Liver (tissue), 9 donors: ENCODE results near the gene MST1. TPM values are rescaled to one million over a fixed set of nuclear protein-coding genes. Genes with fewer than 3 reads are reported as not detected.
A peak's percentile ranks its signal among the peaks of the same experiment; 100 is the strongest.

ENCODE experiments used
- DNase-seq: peaks from one replicate; pipeline ENCODE4 v3.0.0-alpha.2; 2017; ENCODE audit warnings: low spot score
- H3K27ac ChIP-seq, 2 donors: one replicate each; pipeline ENCODE4 v1.7.0; 2013; ENCODE audit warnings: inconsistent platforms in 2 of 2, low read length in 2 of 2, control low read depth in 1 of 2, low read depth in 1 of 2, mild to moderate bottlenecking in 1 of 2
- H3K27me3 ChIP-seq, 4 donors: one replicate each; pipeline versions ENCODE4 v1.6.1 to v1.7.0; 2013; ENCODE audit warnings: low read length in 3 of 4, inconsistent platforms in 1 of 4, mild to moderate bottlenecking in 1 of 4, moderate library complexity in 1 of 4; ENCODE audit not compliant: control insufficient read depth in 4 of 4, insufficient read depth in 4 of 4
- H3K36me3 ChIP-seq, 4 donors: one replicate each; pipeline versions ENCODE4 v1.6.1 to v1.7.0; 2013; ENCODE audit warnings: low read length in 3 of 4, mild to moderate bottlenecking in 3 of 4, low read depth in 1 of 4, moderate library complexity in 1 of 4; ENCODE audit not compliant: control insufficient read depth in 4 of 4, insufficient read depth in 3 of 4
- H3K4me1 ChIP-seq, 4 donors: one replicate each; pipeline versions ENCODE4 v1.6.1 to v1.7.0; 2013; ENCODE audit warnings: low read length in 3 of 4, mild to moderate bottlenecking in 3 of 4, moderate library complexity in 1 of 4; ENCODE audit not compliant: control insufficient read depth in 4 of 4, insufficient read depth in 4 of 4
- H3K4me3 ChIP-seq, 3 donors: one replicate each; pipeline versions ENCODE4 v1.6.1 to v1.7.0; 2013; ENCODE audit warnings: low read length in 3 of 3, control low read depth in 1 of 3, low read depth in 1 of 3, mild to moderate bottlenecking in 1 of 3
- H3K9ac ChIP-seq, 2 donors: one replicate each; pipeline ENCODE4 v1.7.0; 2013; ENCODE audit warnings: low read length in 2 of 2, mild to moderate bottlenecking in 2 of 2, moderate library complexity in 2 of 2, control low read depth in 1 of 2, low read depth in 1 of 2
- H3K9me3 ChIP-seq, 4 donors: one replicate each; pipeline versions ENCODE4 v1.6.1 to v1.7.0; 2013; ENCODE audit warnings: low read length in 3 of 4; ENCODE audit not compliant: control insufficient read depth in 4 of 4
- ATF3 ChIP-seq: IDR thresholded peaks from 2 replicates; pipeline ENCODE4 v1.6.1; 2016; ENCODE audit warnings: antibody characterized with exemption
- CTCF ChIP-seq: fragments of 150-350 bp; IDR thresholded peaks from 2 replicates; pipeline ENCODE4 v1.5.1; 2017; ENCODE audit warnings: improper control_type of control experiment, low read depth, low read length; ENCODE audit not compliant: missing input control
- EGR1 ChIP-seq, 2 donors: IDR thresholded peaks; 2 replicates each; pipeline ENCODE4 v1.6.1; 2016 to 2018; ENCODE audit warnings: antibody characterized with exemption in 2 of 2, low read depth in 2 of 2
- FOXA1 ChIP-seq: IDR thresholded peaks from 2 replicates; pipeline ENCODE4 v1.6.1; 2016; ENCODE audit warnings: antibody characterized with exemption
- FOXA2 ChIP-seq: IDR thresholded peaks from 2 replicates; pipeline ENCODE4 v1.6.1; 2016; ENCODE audit warnings: antibody characterized with exemption
- GABPA ChIP-seq, 2 donors: IDR thresholded peaks in 1 of 2; conservative IDR thresholded peaks in 1 of 2; 2 replicates each; pipeline ENCODE4 v1.6.1; 2016; ENCODE audit warnings: antibody characterized with exemption in 2 of 2, mild to moderate bottlenecking in 1 of 2, moderate library complexity in 1 of 2
- HNF4A ChIP-seq, 2 donors: conservative IDR thresholded peaks; 2 replicates each; pipeline ENCODE4 v1.6.1; 2016; ENCODE audit warnings: antibody characterized with exemption in 2 of 2, mild to moderate bottlenecking in 2 of 2
- HNF4G ChIP-seq: IDR thresholded peaks from 2 replicates; pipeline ENCODE4 v1.6.1; 2016; ENCODE audit warnings: antibody characterized with exemption
- JUND ChIP-seq, 2 donors: IDR thresholded peaks; 2 replicates each; pipeline ENCODE4 v1.6.1; 2016; ENCODE audit warnings: antibody characterized with exemption in 2 of 2
- MAX ChIP-seq: IDR thresholded peaks from 2 replicates; pipeline ENCODE4 v1.6.1; 2016; ENCODE audit warnings: antibody characterized with exemption
- NR2F2 ChIP-seq: IDR thresholded peaks from 2 replicates; pipeline ENCODE4 v1.6.1; 2016; ENCODE audit warnings: antibody characterized with exemption
- RAD21 ChIP-seq, 2 donors: IDR thresholded peaks; 2 replicates each; pipeline ENCODE4 v1.6.1; 2016; ENCODE audit warnings: antibody characterized with exemption in 2 of 2, mild to moderate bottlenecking in 2 of 2
- REST ChIP-seq: IDR thresholded peaks from 2 replicates; pipeline ENCODE4 v1.6.1; 2016; ENCODE audit warnings: antibody characterized with exemption, mild to moderate bottlenecking
- RXRA ChIP-seq, 2 donors: IDR thresholded peaks; 2 replicates each; pipeline ENCODE4 v1.6.1; 2017 to 2018; ENCODE audit warnings: antibody characterized with exemption in 2 of 2, mild to moderate bottlenecking in 1 of 2
- YY1 ChIP-seq: IDR thresholded peaks from 2 replicates; pipeline ENCODE4 v1.6.1; 2016; ENCODE audit warnings: antibody characterized with exemption, mild to moderate bottlenecking
- WGBS: extraction: QIAGEN DNeasy Blood & Tissue Kit; methylation state at CpG from one replicate; pipeline ENCODE4 v1.1.7; 2013; 5-methylcytosine and 5-hydroxymethylcytosine counted together
- polyA plus RNA-seq, 2 donors: library from polyadenylated mRNA; stranded (reverse) in 1 of 2; unstranded in 1 of 2; fragments of 200-250 nt in 1 of 2; fragments of >200 nt in 1 of 2; fragmentation: Nextera tagmentation in 1 of 2; extraction: Ambion mirVana in 1 of 2; gene quantifications; one replicate each; pipeline versions ENCODE4 v1.2.1 to v1.2.3, GENCODE V29; 2013 to 2015
- total RNA-seq, 2 donors: library from RNA; depleted of rRNA; stranded (reverse); fragments of >200 nt; gene quantifications; one replicate each; pipeline ENCODE4 v1.2.3, GENCODE V29; 2014
- donor health status: healthy.
- donor health status: healthy.
- donor health status: healthy.
- donor health status: healthy.
- donor health status: healthy.

Gene MST1
- total and polyA plus RNA-seq, 4 donors: 262 to 634 (median 530) TPM

GRCh38 chr3:49671291-49672288 is 17.7 kb downstream of the MST1 start (continued):
- TF ChIP-seq MAX (peak; percentile 86), ATF3 (no peak), FOXA1 (peak; percentile 34)

- Histone ChIP-seq H3K4me1 (peaks cover 42 to 86% (median 71%) of the 10 kb centered on the region in 4 donors), H3K4me3 (no peak overlapping the region), H3K36me3 (peaks cover 0 to 4% (median 0%) of the 10 kb centered on the region in 4 donors), H3K9ac (no peak overlapping the region), H3K9me3 (no peaks in the 10 kb centered on the region), H3K27ac (peak overlapping the region; percentile 53 to 57), H3K27me3 (no peaks in the 10 kb centered on the region)
- TF ChIP-seq EGR1 (IDR thresholded peaks at IDR 0.05; ENCODE audit: low read depth in 2 of 2): no peak
- no peak for TF ChIP-seq JUND (IDR thresholded peaks at IDR 0.05)
- TF ChIP-seq FOXA1: no peak
- no peak for TF ChIP-seq CTCF
- TF ChIP-seq GABPA (IDR thresholded peaks at IDR 0.05 in 1 of 2, conservative IDR thresholded peaks at IDR 0.05 in 1 of 2): no peak
- no peak for TF ChIP-seq RXRA (IDR thresholded peaks at IDR 0.05)
- no peak for TF ChIP-seq RAD21 (IDR thresholded peaks at IDR 0.05)
- no peak for DNase-seq
- 55% methylated on average over 6 of the region's 6 CpGs for WGBS
Observed at GRCh38 chr3:49670940-49671290, 18.4 kb downstream of the MST1 start.

- Histone ChIP-seq H3K27me3 (no peaks in the 10 kb centered on the region), H3K9me3 (no peaks in the 10 kb centered on the region), H3K9ac (no peak overlapping the region), H3K4me1 (peaks cover 52 to 84% (median 72%) of the 10 kb centered on the region in 4 donors), H3K4me3 (no peak overlapping the region), H3K36me3 (no peaks in the 10 kb centered on the region), H3K27ac (peak overlapping the region; percentile 53 to 59)
- 76% methylated on average over 3 of the region's 3 CpGs for WGBS
- no peak for DNase-seq
- no peak for TF ChIP-seq ATF3
- TF ChIP-seq HNF4G: no peak
- TF ChIP-seq FOXA1: no peak
- TF ChIP-seq NR2F2: no peak
- TF ChIP-seq YY1: no peak
- no peak for TF ChIP-seq RXRA (IDR thresholded peaks at IDR 0.05)
- TF ChIP-seq EGR1 (IDR thresholded peaks at IDR 0.05; ENCODE audit: low read depth in 2 of 2): no peak
- TF ChIP-seq RAD21 (IDR thresholded peaks at IDR 0.05): no peak
- no peak for TF ChIP-seq GABPA (IDR thresholded peaks at IDR 0.05 in 1 of 2, conservative IDR thresholded peaks at IDR 0.05 in 1 of 2)
- no peak for TF ChIP-seq FOXA2
- no peak for TF ChIP-seq JUND (IDR thresholded peaks at IDR 0.05)
- no peak for TF ChIP-seq HNF4A (conservative IDR thresholded peaks at IDR 0.05)
- TF ChIP-seq REST: no peak
- no peak for TF ChIP-seq MAX
Observed at GRCh38 chr3:49669352-49669751, 19.9 kb downstream of the MST1 start.
